HCT116 (cell line): ENCODE results near the gene TICAM2. TPM values are rescaled to one million over a fixed set of nuclear protein-coding genes. Genes with fewer than 3 reads are reported as not detected.

Experiments
- ATAC-seq: fragments of 200-7000 bp; cut with Tn5 transposase; 2 replicates; pipeline ENCODE4 v1.9.1; 2020; ENCODE audit warnings: mild to moderate bottlenecking, moderate library complexity
- BruUV-seq: library from RNA; stranded (reverse); fragments of 400-500 nt; replicated peaks from 2 replicates; lab custom pipeline; 2021; lab: Mats Ljungman, UMichigan
- CTCF ChIA-PET: fragments of 300-600 bp; sonication (Branson Sonifier 250); formaldehyde crosslinking; loops from one replicate; lab custom pipeline; 2021; ENCODE audit warnings: antibody characterized with exemption; lab: Charles Lee
- POLR2A ChIA-PET: fragments of 300-600, 350-600 bp; sonication (Branson Sonifier 250); formaldehyde crosslinking; loops from one replicate; lab custom pipeline; 2021; ENCODE audit warnings: antibody characterized with exemption; lab: Charles Lee
- RAD21 ChIA-PET, 2 experiments: fragments of 300-600 bp; sonication (Branson Sonifier 250); formaldehyde crosslinking; loops; one replicate each; lab custom pipeline; 2023; ENCODE audit warnings: low total read pairs in 2 of 2; ENCODE audit not compliant: uncharacterized antibody in 2 of 2, unreplicated experiment in 2 of 2, low non-redundant PET in 1 of 2; lab: Charles Lee
- DNase-seq: peaks from one replicate; pipeline ENCODE4 v3.0.0-alpha.2; 2010; ENCODE audit warnings: low read depth, low spot score
- H2AFZ ChIP-seq: fragments of 200-600 bp; shearing (Covaris generic), sonication (generic); 2 replicates; pipeline ENCODE4 v1.6.1; 2017; ENCODE audit warnings: low read depth, mixed run types, mixed read lengths, antibody characterized with exemption, low read length; ENCODE audit not compliant: poor library complexity, severe bottlenecking
- H3K27ac ChIP-seq: 2 replicates; pipeline ENCODE4 v1.5.1; 2012; ENCODE audit warnings: low read depth, low read length
- H3K27me3 ChIP-seq: fragments of 200-600 bp; sonication (generic); 2 replicates; pipeline ENCODE4 v1.6.1; 2016; ENCODE audit warnings: mixed run types, low read length, mixed read lengths; ENCODE audit not compliant: insufficient read depth
- H3K36me3 ChIP-seq, 2 experiments: fragments of 200-500 bp in 1 of 2; fragments of 200-600 bp in 1 of 2; sonication (Bioruptor generic) in 1 of 2; sonication (generic) in 1 of 2; 2 replicates each; pipeline versions ENCODE4 v1.5.1 to v1.6.1; 2014 to 2016; ENCODE audit warnings: low read length in 2 of 2, inconsistent platforms in 1 of 2, mixed read lengths in 1 of 2, mixed run types in 1 of 2; ENCODE audit not compliant: insufficient read depth in 2 of 2, control insufficient read depth in 1 of 2
- H3K4me1 ChIP-seq, 2 experiments: fragments of 200-600 bp in 1 of 2; sonication (generic) in 1 of 2; 2 replicates each; pipeline versions ENCODE4 v1.5.1 to v1.6.1; 2012 to 2017; ENCODE audit warnings: low read length in 2 of 2, inconsistent platforms in 1 of 2, mild to moderate bottlenecking in 1 of 2, mixed read lengths in 1 of 2, mixed run types in 1 of 2, moderate library complexity in 1 of 2; ENCODE audit not compliant: insufficient read depth in 2 of 2, control insufficient read depth in 1 of 2
- H3K4me2 ChIP-seq: fragments of 200-600 bp; sonication (generic); 2 replicates; pipeline ENCODE4 v1.6.1; 2017; ENCODE audit warnings: mixed run types, low read length, mixed read lengths
- H3K4me3 ChIP-seq, 2 experiments: fragments of 200-600 bp in 1 of 2; sonication (generic) in 1 of 2; replicated peaks in 1 of 2; 2 replicates each; pipeline ENCODE4 v1.5.1; 2011 to 2016; ENCODE audit warnings: low read length in 2 of 2, control low read depth in 1 of 2, low read depth in 1 of 2, mild to moderate bottlenecking in 1 of 2, mixed read lengths in 1 of 2, mixed run types in 1 of 2
- H3K79me2 ChIP-seq: fragments of 200-600 bp; sonication (generic); 2 replicates; pipeline ENCODE4 v1.6.1; 2017; ENCODE audit warnings: mild to moderate bottlenecking, mixed run types, low read length, moderate library complexity, mixed read lengths; ENCODE audit not compliant: insufficient read depth
- H3K9ac ChIP-seq: fragments of 200-600 bp; sonication (generic); 2 replicates; pipeline ENCODE4 v1.6.1; 2016; ENCODE audit warnings: low read length, mixed read lengths
- H3K9me2 ChIP-seq: fragments of 200-600 bp; sonication (generic), shearing (Covaris generic); 2 replicates; pipeline ENCODE4 v1.6.1; 2017; ENCODE audit warnings: mixed run types, mild to moderate bottlenecking, moderate library complexity; ENCODE audit not compliant: insufficient read depth
- H3K9me3 ChIP-seq, 2 experiments: fragments of 200-500 bp in 1 of 2; fragments of 200-600 bp in 1 of 2; sonication (Bioruptor generic) in 1 of 2; sonication (generic) in 1 of 2; 2 replicates each; pipeline ENCODE4 v1.6.1; 2014 to 2017; ENCODE audit warnings: low read length in 2 of 2, mixed read lengths in 2 of 2, inconsistent platforms in 1 of 2, low read depth in 1 of 2, mild to moderate bottlenecking in 1 of 2, mixed run types in 1 of 2, moderate library complexity in 1 of 2; ENCODE audit not compliant: control insufficient read depth in 1 of 2, insufficient read depth in 1 of 2
- H4K20me1 ChIP-seq: fragments of 200-600 bp; sonication (generic), shearing (Covaris generic); 2 replicates; pipeline ENCODE4 v1.6.1; 2017; ENCODE audit warnings: mixed run types, mild to moderate bottlenecking, moderate library complexity; ENCODE audit not compliant: insufficient read depth
- ELF1 ChIP-seq: IDR thresholded peaks from 2 replicates; pipeline ENCODE4 v1.6.1; 2012; ENCODE audit warnings: low read depth, borderline replicate concordance
- EZH2 ChIP-seq: fragments of 200-600 bp; sonication (generic); IDR thresholded peaks from 2 replicates; pipeline ENCODE4 v1.6.1; 2017; ENCODE audit warnings: antibody characterized with exemption, mixed run types
- EZH2phosphoT487 ChIP-seq: fragments of 200-600 bp; IDR thresholded peaks from 2 replicates; pipeline ENCODE4 v1.6.1; 2018; ENCODE audit warnings: antibody characterized with exemption, borderline replicate concordance
- POLR2AphosphoS5 ChIP-seq: IDR thresholded peaks from 2 replicates; pipeline ENCODE4 v1.6.1; 2011; ENCODE audit warnings: mild to moderate bottlenecking, low read depth, low read length, moderate library complexity
- SIN3A ChIP-seq: IDR thresholded peaks from 2 replicates; pipeline ENCODE4 v1.6.1; 2012; ENCODE audit warnings: low read depth
- ZFX ChIP-seq: fragments of 450-650 bp; IDR thresholded peaks from 2 replicates; pipeline ENCODE4 v1.6.1; 2017
- ZNF274 ChIP-seq: fragments of 200-500 bp; sonication (Bioruptor generic); IDR thresholded peaks from 2 replicates; pipeline ENCODE4 v1.6.1; 2014; ENCODE audit warnings: mild to moderate bottlenecking, low read depth, low read length, inconsistent platforms
- intact Hi-C: fragments of 100-400 bp; cut with micrococcal nuclease; formaldehyde crosslinking; loops from 2 replicates; pipeline ENCODE4 v1.10.0; 2022
- total RNA-seq: library from RNA; stranded (reverse); gene quantifications from one replicate; pipeline ENCODE4 v1.2.1, GENCODE V29; 2021; ENCODE audit not compliant: unreplicated experiment
- TF ChIP-seq, protein P1 (sequence below): IDR thresholded peaks from 2 replicates; pipeline ENCODE4 v1.6.1; 2012
- TF ChIP-seq, protein P2 (sequence below): IDR thresholded peaks from 2 replicates; pipeline ENCODE4 v1.6.1; 2012
- TF ChIP-seq, protein P3 (sequence below): IDR thresholded peaks from 2 replicates; pipeline ENCODE4 v1.6.1; 2012; ENCODE audit warnings: low read depth

Gene TICAM2
- total RNA-seq, 1 experiment from 2014 or later, result 2.9 TPM

DNA sequence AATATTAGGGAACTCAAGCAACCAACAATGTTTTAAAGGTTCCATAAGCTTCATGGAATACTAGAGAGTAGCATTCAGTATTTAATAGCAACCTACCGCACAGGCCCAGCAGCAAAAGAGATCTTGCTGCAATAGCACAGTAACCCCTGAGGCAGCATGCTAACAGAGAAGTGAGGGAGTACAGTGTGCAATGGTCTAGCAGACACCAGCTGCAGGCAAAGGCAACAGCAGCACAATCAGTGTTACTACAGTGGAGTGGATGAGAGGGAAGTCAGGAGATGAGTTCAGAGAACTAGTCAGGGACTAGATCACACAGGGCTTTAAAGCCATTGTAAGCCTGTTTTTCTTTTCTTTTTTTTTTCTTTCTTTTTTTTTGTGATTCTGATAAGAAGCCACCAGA is 2.8 kb downstream of the TICAM2 start:
- POLR2A ChIA-PET, result no interaction called here

More for the DNA sequence above, 2.8 kb downstream of the TICAM2 start:
- Histone ChIP-seq H3K9me2 (no peaks in the 10 kb centered on the region), H3K27me3 (no peaks in the 10 kb centered on the region), H3K36me3 (peaks cover 2 to 7% of the 10 kb centered on the region in 2 experiments; a peak in 1 of 4 replicates), H3K4me3 (no peak overlapping the region), H3K9me3 (no peaks in the 10 kb centered on the region), H3K4me2 (no peak overlapping the region), H4K20me1 (no peaks in the 10 kb centered on the region), H3K9ac (no peak overlapping the region), H3K79me2 (peaks cover 6% of the 10 kb centered on the region), H3K4me1 (no peaks in the 10 kb centered on the region), H3K27ac (no peak overlapping the region), H2AFZ (no peak overlapping the region)
- intact Hi-C loops, result no loop called here
- no peak for DNase-seq
- ChIA-PET RAD21 (no interaction called here), CTCF (no interaction called here)
- TF ChIP-seq, protein P1, sequence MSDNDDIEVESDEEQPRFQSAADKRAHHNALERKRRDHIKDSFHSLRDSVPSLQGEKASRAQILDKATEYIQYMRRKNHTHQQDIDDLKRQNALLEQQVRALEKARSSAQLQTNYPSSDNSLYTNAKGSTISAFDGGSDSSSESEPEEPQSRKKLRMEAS, result no peak
- TF ChIP-seq EZH2phosphoT487 (no peak), SIN3A (no peak), EZH2 (no peak), POLR2AphosphoS5 (no peak), ELF1 (no peak), ZFX (no peak), ZNF274 (no peak)
- TF ChIP-seq, protein P2, sequence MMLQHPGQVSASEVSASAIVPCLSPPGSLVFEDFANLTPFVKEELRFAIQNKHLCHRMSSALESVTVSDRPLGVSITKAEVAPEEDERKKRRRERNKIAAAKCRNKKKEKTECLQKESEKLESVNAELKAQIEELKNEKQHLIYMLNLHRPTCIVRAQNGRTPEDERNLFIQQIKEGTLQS, result no peak
- TF ChIP-seq, protein P3, sequence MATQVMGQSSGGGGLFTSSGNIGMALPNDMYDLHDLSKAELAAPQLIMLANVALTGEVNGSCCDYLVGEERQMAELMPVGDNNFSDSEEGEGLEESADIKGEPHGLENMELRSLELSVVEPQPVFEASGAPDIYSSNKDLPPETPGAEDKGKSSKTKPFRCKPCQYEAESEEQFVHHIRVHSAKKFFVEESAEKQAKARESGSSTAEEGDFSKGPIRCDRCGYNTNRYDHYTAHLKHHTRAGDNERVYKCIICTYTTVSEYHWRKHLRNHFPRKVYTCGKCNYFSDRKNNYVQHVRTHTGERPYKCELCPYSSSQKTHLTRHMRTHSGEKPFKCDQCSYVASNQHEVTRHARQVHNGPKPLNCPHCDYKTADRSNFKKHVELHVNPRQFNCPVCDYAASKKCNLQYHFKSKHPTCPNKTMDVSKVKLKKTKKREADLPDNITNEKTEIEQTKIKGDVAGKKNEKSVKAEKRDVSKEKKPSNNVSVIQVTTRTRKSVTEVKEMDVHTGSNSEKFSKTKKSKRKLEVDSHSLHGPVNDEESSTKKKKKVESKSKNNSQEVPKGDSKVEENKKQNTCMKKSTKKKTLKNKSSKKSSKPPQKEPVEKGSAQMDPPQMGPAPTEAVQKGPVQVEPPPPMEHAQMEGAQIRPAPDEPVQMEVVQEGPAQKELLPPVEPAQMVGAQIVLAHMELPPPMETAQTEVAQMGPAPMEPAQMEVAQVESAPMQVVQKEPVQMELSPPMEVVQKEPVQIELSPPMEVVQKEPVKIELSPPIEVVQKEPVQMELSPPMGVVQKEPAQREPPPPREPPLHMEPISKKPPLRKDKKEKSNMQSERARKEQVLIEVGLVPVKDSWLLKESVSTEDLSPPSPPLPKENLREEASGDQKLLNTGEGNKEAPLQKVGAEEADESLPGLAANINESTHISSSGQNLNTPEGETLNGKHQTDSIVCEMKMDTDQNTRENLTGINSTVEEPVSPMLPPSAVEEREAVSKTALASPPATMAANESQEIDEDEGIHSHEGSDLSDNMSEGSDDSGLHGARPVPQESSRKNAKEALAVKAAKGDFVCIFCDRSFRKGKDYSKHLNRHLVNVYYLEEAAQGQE, result no peak
- no peak for ATAC-seq
- no TSS peak for BruUV-seq
